A549 (cell line): Measurements from ENCODE around the gene LRRC61. TPM values are rescaled to one million over a fixed set of nuclear protein-coding genes. Genes with fewer than 3 reads are reported as not detected.

ENCODE experiments used
- ATAC-seq, 2 experiments: fragments of 200-7000 bp in 1 of 2; fragments of >200 bp in 1 of 2; cut with Nextera tagmentation in 1 of 2; cut with Tn5 transposase in 1 of 2; 3 replicates each; pipeline versions ENCODE4 v1.8.0 to v1.9.1; 2018 to 2020; ENCODE audit warnings: mild to moderate bottlenecking in 1 of 2, moderate library complexity in 1 of 2
- CTCF ChIA-PET: fragments of 300-600 bp; sonication (Branson Sonifier 250); formaldehyde crosslinking; extraction: SDS; loops from one replicate; lab custom pipeline; 2021; ENCODE audit warnings: antibody characterized with exemption, inconsistent platforms; lab: Yijun Ruan, JAX
- POLR2A ChIA-PET: fragments of 350-600 bp; formaldehyde crosslinking; extraction: SDS; loops from one replicate; lab custom pipeline; 2021; ENCODE audit warnings: antibody characterized with exemption, inconsistent platforms; lab: Yijun Ruan, JAX
- DNase-seq, 2 experiments: peaks; one replicate each; pipeline versions ENCODE4 v3.0.0 to v3.0.0-alpha.2; 2011 to 2016; ENCODE audit warnings: low read depth in 1 of 2, low spot score in 1 of 2
- FAIRE-seq: peaks from 2 replicates; lab custom pipeline; 2011; peaks lifted over from hg19 to GRCh38; lab: Jason Lieb, UNC
- H3K27ac ChIP-seq, 2 experiments: fragments of >200 bp; sonication (Bioruptor Twin); formaldehyde crosslinking; 3 replicates each; pipeline ENCODE4 v1.5.1; 2016 to 2017
- H3K4me1 ChIP-seq: fragments of >200 bp; sonication (Bioruptor Twin); formaldehyde crosslinking; 3 replicates; pipeline ENCODE4 v1.6.1; 2016
- H3K4me2 ChIP-seq: fragments of >200 bp; sonication (Bioruptor Twin); formaldehyde crosslinking; 3 replicates; pipeline ENCODE4 v1.6.1; 2016
- H3K4me3 ChIP-seq: fragments of >200 bp; sonication (Bioruptor Twin); formaldehyde crosslinking; 3 replicates; pipeline ENCODE4 v1.5.1; 2016
- H3K9me3 ChIP-seq: fragments of >200 bp; sonication (Bioruptor Twin); formaldehyde crosslinking; 3 replicates; pipeline ENCODE4 v1.6.1; 2016
- ATOH8 ChIP-seq: fragments of 250-450 bp; sonication (Bioruptor Pico); IDR thresholded peaks from 2 replicates; pipeline ENCODE4 v1.5.0; 2020; ENCODE audit warnings: low read depth, mild to moderate bottlenecking, moderate library complexity
- BHLHE40 ChIP-seq: IDR thresholded peaks from 2 replicates; pipeline ENCODE4 v1.6.1; 2012; ENCODE audit warnings: low read depth, low read length, inconsistent platforms
- CBX8 ChIP-seq: fragments of 200-600 bp; sonication (generic); IDR thresholded peaks from 2 replicates; pipeline ENCODE4 v1.6.1; 2016
- CHD4 ChIP-seq: fragments of 200-600 bp; sonication (generic); IDR thresholded peaks from 2 replicates; pipeline ENCODE4 v1.6.1; 2016; ENCODE audit warnings: antibody characterized with exemption, mild to moderate bottlenecking, borderline replicate concordance
- EHF ChIP-seq: fragments of 250-450 bp; sonication (Bioruptor Pico); IDR thresholded peaks from 2 replicates; pipeline ENCODE4 v1.5.0; 2020; ENCODE audit warnings: mild to moderate bottlenecking
- ESRRA ChIP-seq: fragments of 150-350 bp; IDR thresholded peaks from 2 replicates; pipeline ENCODE4 v1.6.1; 2014; ENCODE audit warnings: mild to moderate bottlenecking, low read length, borderline replicate concordance
- HDAC2 ChIP-seq: fragments of 200-600 bp; sonication (generic); IDR thresholded peaks from 2 replicates; pipeline ENCODE4 v1.6.1; 2016
- HES2 ChIP-seq: fragments of >200 bp; sonication (Bioruptor Twin); formaldehyde crosslinking; IDR thresholded peaks from 2 replicates; pipeline ENCODE4 v1.6.1; 2016
- HOXB5 ChIP-seq: fragments of 250-450 bp; sonication (Bioruptor Pico); IDR thresholded peaks from 2 replicates; pipeline ENCODE4 v1.5.0; 2020; ENCODE audit warnings: mild to moderate bottlenecking, moderate library complexity
- KDM1A ChIP-seq: fragments of 200-600 bp; sonication (generic); IDR thresholded peaks from 2 replicates; pipeline ENCODE4 v1.6.1; 2016; ENCODE audit warnings: low read depth, mild to moderate bottlenecking
- KDM5A ChIP-seq: fragments of 200-600 bp; sonication (generic); IDR thresholded peaks from 2 replicates; pipeline ENCODE4 v1.6.1; 2016; ENCODE audit warnings: antibody characterized with exemption, mild to moderate bottlenecking
- NFE2L2 ChIP-seq: fragments of 150-350 bp; conservative IDR thresholded peaks from 2 replicates; pipeline ENCODE4 v1.6.1; 2014; ENCODE audit warnings: low read length
- NR3C1 ChIP-seq: fragments of >200 bp; sonication (Bioruptor Twin); formaldehyde crosslinking; IDR thresholded peaks from 3 replicates; pipeline ENCODE4 v1.6.1; 2017
- PHF8 ChIP-seq: fragments of 200-600 bp; sonication (generic); IDR thresholded peaks from 2 replicates; pipeline ENCODE4 v1.6.1; 2016; ENCODE audit warnings: low read depth, mild to moderate bottlenecking, antibody characterized with exemption, moderate library complexity, borderline replicate concordance
- RAD21 ChIP-seq, 2 experiments: fragments of >200 bp in 1 of 2; sonication (Bioruptor Twin) in 1 of 2; formaldehyde crosslinking in 1 of 2; IDR thresholded peaks in 1 of 2; conservative IDR thresholded peaks in 1 of 2; 2 replicates in 1 of 2; 3 replicates in 1 of 2; pipeline ENCODE4 v1.6.1; 2012 to 2018; ENCODE audit warnings: inconsistent platforms in 1 of 2
- REST ChIP-seq: fragments of 200-600 bp; sonication (generic); IDR thresholded peaks from 2 replicates; pipeline ENCODE4 v1.6.1; 2016; ENCODE audit warnings: antibody characterized with exemption, mild to moderate bottlenecking, moderate library complexity
- RFX5 ChIP-seq: fragments of 450-650 bp; IDR thresholded peaks from 2 replicates; pipeline ENCODE4 v1.7.1; 2014; ENCODE audit warnings: antibody characterized with exemption, mild to moderate bottlenecking, moderate library complexity
- ZNF302 ChIP-seq: fragments of 250-450 bp; sonication (Bioruptor Pico); IDR thresholded peaks from 2 replicates; pipeline ENCODE4 v1.9.0; 2021; ENCODE audit warnings: inconsistent platforms, mild to moderate bottlenecking, moderate library complexity
- WGBS: methylation state at CpG from one replicate; pipeline ENCODE4 v1.1.6; 2017; ENCODE audit errors: missing lambda C conversion rate; 5-methylcytosine and 5-hydroxymethylcytosine counted together
- polyA plus RNA-seq, 4 experiments: library from polyadenylated mRNA; depleted of rRNA in 3 of 4; stranded (reverse); fragments of >200 nt; fragmentation: RNase III in 1 of 4; extraction: RNeasy Plus Mini Kit Qiagen cat#74134 plus additional on column Dnase treatment in 1 of 4; gene quantifications; 2 replicates in 3 of 4; 3 replicates in 1 of 4; pipeline ENCODE4 v1.2.3, GENCODE V29; 2011 to 2017
- TF ChIP-seq, protein P1 (sequence below): IDR thresholded peaks from 2 replicates; pipeline ENCODE4 v1.6.1; 2012
- TF ChIP-seq, protein P2 (sequence below): fragments of 250-450 bp; sonication (Bioruptor Pico); IDR thresholded peaks from 2 replicates; pipeline ENCODE4 v1.5.0; 2021; ENCODE audit warnings: mild to moderate bottlenecking, moderate library complexity, borderline replicate concordance

LRRC61 gene
- polyA plus RNA-seq, 2 of the 4 experiments (the other 2 are of a cell fraction): 0.19 to 0.22 TPM

DNA sequence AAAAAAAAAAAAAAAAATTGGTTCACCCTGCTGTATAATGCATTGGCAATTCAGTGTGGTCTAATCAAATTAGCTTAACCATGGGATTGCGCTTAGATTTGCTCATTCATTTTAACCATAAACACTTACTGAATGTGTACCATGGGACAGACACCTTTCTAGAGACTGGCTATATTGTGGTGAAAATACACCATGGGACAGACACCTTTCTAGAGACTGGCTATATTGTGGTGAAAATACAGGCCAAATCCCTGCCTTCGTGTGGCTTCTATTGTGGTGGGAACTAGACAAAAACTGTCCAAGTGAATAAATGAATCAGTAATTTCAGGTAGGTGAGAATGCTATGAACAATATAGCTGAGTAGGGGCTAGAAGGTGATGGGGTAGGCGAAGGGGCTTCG is 35.3 kb downstream of the LRRC61 start (continued):
- TF ChIP-seq HES2 (no peak), BHLHE40 (no peak)

DNA sequence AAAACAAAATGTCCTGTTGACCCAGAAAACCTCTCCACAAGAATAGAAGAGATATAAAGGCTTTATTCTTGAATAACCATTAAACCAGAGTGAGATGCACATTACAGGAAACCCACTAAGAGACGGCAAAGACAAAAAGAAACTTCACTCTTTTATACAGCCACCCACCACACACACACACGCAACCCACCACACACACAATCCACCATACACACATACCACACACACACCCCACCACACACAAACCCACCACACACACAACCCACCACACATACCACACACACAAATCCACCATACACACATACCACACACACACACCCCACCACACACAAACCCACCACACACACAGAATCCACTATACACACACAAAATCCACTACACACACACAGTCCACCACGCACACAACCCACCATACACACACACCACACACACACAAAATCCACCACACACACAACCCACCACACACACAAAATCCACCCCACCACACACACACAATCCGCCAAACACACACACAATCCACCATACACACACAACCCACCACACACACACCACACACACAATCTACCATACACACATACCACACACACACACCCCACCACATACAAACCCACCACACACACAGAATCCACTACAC is 36.0 kb downstream of the LRRC61 start:
- no peak overlapping the region for H3K4me3 ChIP-seq
- ChIA-PET POLR2A (no interaction called here), CTCF (interaction anchor here (0.9 to 1.4 kb wide), 4 partner anchors 11 to 46 kb away, joined by 3 to 4 read pairs (median 4); no protein-coding TSS in a partner anchor)
- WGBS: 85% methylated on average over 4 of the region's 4 CpGs
- TF ChIP-seq NFE2L2: no peak
- no peak for TF ChIP-seq KDM5A
- TF ChIP-seq BHLHE40: no peak
- TF ChIP-seq CBX8: no peak
- TF ChIP-seq ATOH8 (CRISPR knock-in tag): no peak
- no peak for TF ChIP-seq RAD21 (conservative IDR thresholded peaks at IDR 0.05 in 1 of 2, IDR thresholded peaks at IDR 0.05 in 1 of 2)
- TF ChIP-seq, protein P1, sequence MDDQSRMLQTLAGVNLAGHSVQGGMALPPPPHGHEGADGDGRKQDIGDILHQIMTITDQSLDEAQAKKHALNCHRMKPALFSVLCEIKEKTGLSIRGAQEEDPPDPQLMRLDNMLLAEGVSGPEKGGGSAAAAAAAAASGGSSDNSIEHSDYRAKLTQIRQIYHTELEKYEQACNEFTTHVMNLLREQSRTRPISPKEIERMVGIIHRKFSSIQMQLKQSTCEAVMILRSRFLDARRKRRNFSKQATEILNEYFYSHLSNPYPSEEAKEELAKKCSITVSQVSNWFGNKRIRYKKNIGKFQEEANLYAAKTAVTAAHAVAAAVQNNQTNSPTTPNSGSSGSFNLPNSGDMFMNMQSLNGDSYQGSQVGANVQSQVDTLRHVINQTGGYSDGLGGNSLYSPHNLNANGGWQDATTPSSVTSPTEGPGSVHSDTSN: no peak
- no peak for TF ChIP-seq ZNF302 (CRISPR knock-in tag)
- no peak for TF ChIP-seq NR3C1
- TF ChIP-seq HOXB5 (CRISPR knock-in tag): no peak
- TF ChIP-seq RFX5: no peak
- TF ChIP-seq KDM1A: no peak
- TF ChIP-seq HES2: no peak
- TF ChIP-seq CHD4: no peak
- TF ChIP-seq HDAC2: no peak
- no peaks in the 10 kb centered on the region for H3K9me3 ChIP-seq
- no peak overlapping the region for H3K27ac ChIP-seq
- FAIRE-seq: no peak
- H3K4me1 ChIP-seq: peaks cover 3% of the 10 kb centered on the region; the same call in 1 of the 3 replicates
- H3K4me2 ChIP-seq: no peak overlapping the region
- ATAC-seq: no peak
- no peak for DNase-seq

DNA sequence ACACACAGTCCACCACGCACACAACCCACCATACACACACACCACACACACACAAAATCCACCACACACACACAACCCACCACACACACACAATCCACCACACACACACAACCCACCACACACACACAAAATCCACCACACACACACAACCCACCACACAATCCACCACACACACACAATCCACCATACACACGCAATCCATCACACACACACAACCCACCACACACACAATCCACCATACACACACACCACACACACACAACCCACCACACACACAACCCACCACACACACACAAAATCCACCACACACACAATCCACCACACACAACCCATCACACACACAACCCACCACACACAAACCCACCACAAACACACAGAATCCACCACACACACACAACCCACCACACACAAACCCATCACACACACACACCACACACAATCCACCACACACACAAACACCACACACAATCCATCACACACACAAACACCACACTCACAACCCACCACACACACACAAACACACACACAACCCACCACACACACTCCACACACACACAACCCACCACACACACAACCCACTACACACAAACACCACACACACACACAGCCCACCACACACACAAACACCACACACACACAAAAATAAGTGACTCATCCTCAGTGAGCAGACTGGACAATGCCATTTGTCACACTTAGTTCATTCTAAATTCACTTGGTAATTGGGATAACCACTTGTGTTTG is 36.6 kb downstream of the LRRC61 start:
- DNase-seq (no peak), FAIRE-seq (no peak)
- WGBS: 90% methylated on average over 2 of the region's 2 CpGs
- Histone ChIP-seq H3K9me3 (no peaks in the 10 kb centered on the region), H3K27ac (no peak overlapping the region)
- 0 out of 2 replicates have a peak, but pooled peaks have one; percentile 33 for TF ChIP-seq CHD4
- no peak for TF ChIP-seq ESRRA
- no peak for TF ChIP-seq REST
- TF ChIP-seq, protein P2, sequence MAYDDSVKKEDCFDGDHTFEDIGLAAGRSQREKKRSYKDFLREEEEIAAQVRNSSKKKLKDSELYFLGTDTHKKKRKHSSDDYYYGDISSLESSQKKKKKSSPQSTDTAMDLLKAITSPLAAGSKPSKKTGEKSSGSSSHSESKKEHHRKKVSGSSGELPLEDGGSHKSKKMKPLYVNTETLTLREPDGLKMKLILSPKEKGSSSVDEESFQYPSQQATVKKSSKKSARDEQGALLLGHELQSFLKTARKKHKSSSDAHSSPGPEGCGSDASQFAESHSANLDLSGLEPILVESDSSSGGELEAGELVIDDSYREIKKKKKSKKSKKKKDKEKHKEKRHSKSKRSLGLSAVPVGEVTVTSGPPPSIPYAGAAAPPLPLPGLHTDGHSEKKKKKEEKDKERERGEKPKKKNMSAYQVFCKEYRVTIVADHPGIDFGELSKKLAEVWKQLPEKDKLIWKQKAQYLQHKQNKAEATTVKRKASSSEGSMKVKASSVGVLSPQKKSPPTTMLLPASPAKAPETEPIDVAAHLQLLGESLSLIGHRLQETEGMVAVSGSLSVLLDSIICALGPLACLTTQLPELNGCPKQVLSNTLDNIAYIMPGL (CRISPR knock-in tag): no peak
- no peak for TF ChIP-seq EHF (CRISPR knock-in tag)
- TF ChIP-seq PHF8: no peak
- TF ChIP-seq, all 56 proteins: peak for 1
- no peak for ATAC-seq
- H3K4me3 ChIP-seq: no peak overlapping the region
- H3K4me2 ChIP-seq: no peak overlapping the region
- CTCF ChIA-PET: no interaction called here
- H3K4me1 ChIP-seq: peaks cover 3% of the 10 kb centered on the region; the same call in 1 of the 3 replicates
- POLR2A ChIA-PET: no interaction called here
